Measurements from ENCODE around the gene ALG1L2.
A peak's percentile ranks its signal among the peaks of the same experiment; 100 is the strongest.
"Not testable (repeated sequence)": the region's sequence is repeated elsewhere in the genome, so short reads cannot be mapped to it uniquely, and the experiment has no call there.

ALG1L2 gene

DNA sequence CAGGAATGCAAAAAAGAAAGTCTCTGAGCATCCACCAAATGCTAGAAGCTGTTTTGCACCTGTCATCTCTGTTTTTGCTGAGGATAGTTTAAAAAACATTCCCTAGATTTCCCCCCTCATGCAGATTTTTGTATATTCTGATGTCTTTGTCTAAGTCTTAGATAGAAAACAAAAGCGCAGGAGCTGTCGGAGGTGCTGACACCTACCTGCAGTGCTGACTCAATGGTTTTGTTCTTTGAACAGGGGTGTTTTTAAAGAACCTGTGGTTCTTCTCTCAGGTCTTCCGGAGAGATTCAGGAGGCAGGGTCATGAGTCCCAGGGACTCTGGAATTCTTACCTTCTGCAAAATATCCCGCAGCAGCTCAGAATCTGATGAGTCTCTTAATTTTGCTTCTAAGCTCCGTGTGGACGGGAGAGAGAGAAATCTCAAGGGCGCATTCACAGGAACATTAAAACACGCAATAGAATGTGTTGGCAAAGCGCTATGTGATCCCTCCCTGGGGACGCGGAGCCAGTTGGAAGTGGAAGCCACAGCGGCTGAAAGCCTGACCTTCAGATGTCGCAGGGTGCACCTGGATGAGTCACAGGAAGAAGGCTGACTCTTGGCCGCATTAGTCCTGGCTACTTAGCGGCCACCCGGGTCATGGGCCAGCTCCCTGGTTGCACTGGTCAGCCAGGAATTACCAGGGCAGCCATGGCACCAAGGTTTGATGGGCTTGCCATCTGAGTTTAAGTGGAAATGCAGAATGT is 27.4 kb downstream of the ALG1L2 start:
- not testable (repeated sequence) for H3K27ac ChIP-seq (ENCODE audit: low read depth, low read length); H3K27me3 ChIP-seq (ENCODE audit: control insufficient read depth in 1 of 2, insufficient read depth in 2 of 2, low read length in 2 of 2); H3K9me3 ChIP-seq (ENCODE audit: control insufficient read depth in 1 of 2, low read length in 2 of 2); H3K4me1 ChIP-seq (ENCODE audit: control insufficient read depth in 1 of 2, insufficient read depth in 2 of 2, low read length in 2 of 2); H3K9ac ChIP-seq (ENCODE audit: low read depth in 1 of 2, low read length in 2 of 2); H3K36me3 ChIP-seq (ENCODE audit: control insufficient read depth in 1 of 2, insufficient read depth in 2 of 2, low read length in 2 of 2); H3K4me3 ChIP-seq (ENCODE audit: low read depth in 1 of 2, low read length in 2 of 2)

GRCh38 chr3:130110386-130111169 is 28.9 kb downstream of the ALG1L2 start:
- H3K9ac ChIP-seq (ENCODE audit: low read depth in 1 of 2, low read length in 2 of 2), result peak overlapping the region; percentile 33 to 51
- H3K27me3 ChIP-seq (ENCODE audit: control insufficient read depth in 1 of 2, insufficient read depth in 2 of 2, low read length in 2 of 2); H3K36me3 ChIP-seq (ENCODE audit: control insufficient read depth in 1 of 2, insufficient read depth in 2 of 2, low read length in 2 of 2); H3K27ac ChIP-seq (ENCODE audit: low read depth, low read length); H3K9me3 ChIP-seq (ENCODE audit: control insufficient read depth in 1 of 2, low read length in 2 of 2); H3K4me1 ChIP-seq (ENCODE audit: control insufficient read depth in 1 of 2, insufficient read depth in 2 of 2, low read length in 2 of 2): not testable (repeated sequence)
- H3K4me3 ChIP-seq (ENCODE audit: low read depth in 1 of 2, low read length in 2 of 2), result peak overlapping the region; percentile 70 to 73

DNA sequence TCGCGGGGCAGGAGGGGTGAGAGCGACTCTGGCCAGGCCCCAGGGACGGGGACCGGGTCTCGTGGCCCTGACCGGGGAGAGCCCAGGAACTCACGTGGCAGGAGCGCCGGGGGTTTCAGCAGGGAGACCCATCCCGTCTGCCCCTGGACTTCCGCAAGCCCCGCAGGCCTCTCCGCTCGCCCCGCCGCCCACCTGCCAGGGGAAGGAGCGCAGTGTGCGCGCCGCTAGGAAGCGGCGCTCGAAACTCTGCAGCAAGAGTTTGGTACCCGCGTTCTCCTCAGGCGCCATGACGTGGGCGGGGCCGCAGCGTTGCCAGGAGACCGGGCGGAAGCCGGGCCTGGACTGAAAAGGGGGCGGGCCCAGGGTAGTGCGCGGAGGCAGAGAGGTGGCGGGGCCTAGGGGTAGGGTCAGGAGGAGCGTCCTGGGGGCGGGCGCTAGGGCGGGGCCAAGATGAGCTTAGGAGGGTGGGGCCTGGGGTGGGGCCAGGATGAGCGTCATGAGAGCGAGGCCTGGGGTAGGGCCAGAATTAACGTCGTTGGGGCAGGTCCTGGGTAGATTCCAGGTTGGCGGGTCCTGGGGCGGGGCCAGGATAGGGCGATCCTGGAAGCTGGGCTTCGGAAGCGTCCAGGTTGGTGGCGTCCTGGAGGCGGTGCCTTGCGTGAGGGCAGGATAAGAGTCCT is 29.7 kb downstream of the ALG1L2 start:
- Histone ChIP-seq H3K27ac (ENCODE audit: low read depth, low read length) (peak overlapping the region; percentile 42), H3K9ac (ENCODE audit: low read depth in 1 of 2, low read length in 2 of 2) (peak overlapping the region; percentile 33 to 51), H3K4me3 (ENCODE audit: low read depth in 1 of 2, low read length in 2 of 2) (peak overlapping the region; percentile 70 to 73), H3K36me3 (ENCODE audit: control insufficient read depth in 1 of 2, insufficient read depth in 2 of 2, low read length in 2 of 2) (no peaks in the 10 kb centered on the region), H3K4me1 (ENCODE audit: control insufficient read depth in 1 of 2, insufficient read depth in 2 of 2, low read length in 2 of 2) (peaks cover 0 to 7% of the 10 kb centered on the region in 2 donors), H3K27me3 (ENCODE audit: control insufficient read depth in 1 of 2, insufficient read depth in 2 of 2, low read length in 2 of 2) (no peaks in the 10 kb centered on the region), H3K9me3 (ENCODE audit: control insufficient read depth in 1 of 2, low read length in 2 of 2) (no peaks in the 10 kb centered on the region)

GRCh38 chr3:130111865-130112747 is 30.5 kb downstream of the ALG1L2 start:
- H3K36me3 ChIP-seq (ENCODE audit: control insufficient read depth in 1 of 2, insufficient read depth in 2 of 2, low read length in 2 of 2); H3K9me3 ChIP-seq (ENCODE audit: control insufficient read depth in 1 of 2, low read length in 2 of 2); H3K27me3 ChIP-seq (ENCODE audit: control insufficient read depth in 1 of 2, insufficient read depth in 2 of 2, low read length in 2 of 2); H3K4me1 ChIP-seq (ENCODE audit: control insufficient read depth in 1 of 2, insufficient read depth in 2 of 2, low read length in 2 of 2): not testable (repeated sequence)
- Histone ChIP-seq H3K4me3 (ENCODE audit: low read depth in 1 of 2, low read length in 2 of 2) (peak overlapping the region; percentile 60 to 79), H3K9ac (ENCODE audit: low read depth in 1 of 2, low read length in 2 of 2) (peak overlapping the region; percentile 52 to 79), H3K27ac (ENCODE audit: low read depth, low read length) (peak overlapping the region; percentile 70)

- H3K4me3 ChIP-seq (ENCODE audit: low read depth in 1 of 2, low read length in 2 of 2), result peak overlapping the region; percentile 60 to 79
- H3K4me1 ChIP-seq (ENCODE audit: control insufficient read depth in 1 of 2, insufficient read depth in 2 of 2, low read length in 2 of 2); H3K9me3 ChIP-seq (ENCODE audit: control insufficient read depth in 1 of 2, low read length in 2 of 2); H3K27me3 ChIP-seq (ENCODE audit: control insufficient read depth in 1 of 2, insufficient read depth in 2 of 2, low read length in 2 of 2); H3K36me3 ChIP-seq (ENCODE audit: control insufficient read depth in 1 of 2, insufficient read depth in 2 of 2, low read length in 2 of 2); H3K27ac ChIP-seq (ENCODE audit: low read depth, low read length): not testable (repeated sequence)
- peak overlapping the region; percentile 52 to 79 for H3K9ac ChIP-seq (ENCODE audit: low read depth in 1 of 2, low read length in 2 of 2)
Observed at GRCh38 chr3:130112748-130113073, 31.1 kb downstream of the ALG1L2 start.

DNA sequence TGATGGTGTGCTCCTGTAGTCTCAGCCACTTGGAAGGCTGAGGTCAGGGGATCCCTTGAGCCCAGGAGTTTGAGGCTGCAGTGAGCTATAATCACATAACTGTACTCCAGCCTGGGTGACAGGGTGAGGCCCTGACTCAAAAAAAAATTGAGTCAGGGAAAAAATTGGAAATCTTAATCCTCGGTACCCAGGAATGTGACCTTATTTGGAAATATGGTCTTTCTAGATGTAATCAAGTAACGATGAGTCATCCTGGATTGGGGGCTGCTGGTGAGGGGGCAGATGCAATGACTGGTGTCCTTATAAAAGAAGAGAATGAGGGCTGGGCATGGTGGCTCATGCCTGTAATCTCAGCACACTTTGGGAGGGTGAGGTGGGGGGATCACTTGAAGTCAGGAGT is 33.8 kb downstream of the ALG1L2 start:
- H3K4me3 ChIP-seq (ENCODE audit: low read depth in 1 of 2, low read length in 2 of 2), result not testable (repeated sequence)

GRCh38 chr3:130117933-130118332 is 36.3 kb downstream of the ALG1L2 start:
- Histone ChIP-seq H3K4me3 (ENCODE audit: low read depth in 1 of 2, low read length in 2 of 2) (no peak overlapping the region), H3K27ac (ENCODE audit: low read depth, low read length) (no peak overlapping the region), H3K4me1 (ENCODE audit: control insufficient read depth in 1 of 2, insufficient read depth in 2 of 2, low read length in 2 of 2) (no peaks in the 10 kb centered on the region), H3K9ac (ENCODE audit: low read depth in 1 of 2, low read length in 2 of 2) (no peak overlapping the region), H3K9me3 (ENCODE audit: control insufficient read depth in 1 of 2, low read length in 2 of 2) (no peaks in the 10 kb centered on the region), H3K27me3 (ENCODE audit: control insufficient read depth in 1 of 2, insufficient read depth in 2 of 2, low read length in 2 of 2) (no peaks in the 10 kb centered on the region), H3K36me3 (ENCODE audit: control insufficient read depth in 1 of 2, insufficient read depth in 2 of 2, low read length in 2 of 2) (no peaks in the 10 kb centered on the region)

More for the DNA sequence above, 33.8 kb downstream of the ALG1L2 start:
- H3K4me1 ChIP-seq (ENCODE audit: control insufficient read depth in 1 of 2, insufficient read depth in 2 of 2, low read length in 2 of 2); H3K9me3 ChIP-seq (ENCODE audit: control insufficient read depth in 1 of 2, low read length in 2 of 2); H3K27ac ChIP-seq (ENCODE audit: low read depth, low read length); H3K9ac ChIP-seq (ENCODE audit: low read depth in 1 of 2, low read length in 2 of 2); H3K36me3 ChIP-seq (ENCODE audit: control insufficient read depth in 1 of 2, insufficient read depth in 2 of 2, low read length in 2 of 2); H3K27me3 ChIP-seq (ENCODE audit: control insufficient read depth in 1 of 2, insufficient read depth in 2 of 2, low read length in 2 of 2): not testable (repeated sequence)

DNA sequence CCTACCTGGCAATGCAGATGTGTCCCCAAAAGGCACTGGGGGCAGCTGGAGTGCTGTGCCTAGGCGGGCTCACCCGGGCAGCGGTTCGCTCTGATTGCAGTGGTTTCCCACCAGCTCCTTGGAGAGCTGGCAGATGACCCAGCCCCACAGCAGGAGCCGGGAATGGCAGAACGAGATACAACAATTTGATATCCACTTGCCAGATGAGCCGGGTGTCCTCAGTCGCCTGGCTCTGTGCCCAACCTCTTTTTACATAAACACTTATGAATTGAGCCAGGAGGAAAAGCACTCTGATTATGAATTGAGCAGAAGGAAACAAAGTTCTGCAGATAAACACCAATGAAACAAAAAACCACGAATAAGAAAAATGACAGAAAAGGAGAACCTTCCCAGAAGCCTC is 38.2 kb downstream of the ALG1L2 start:
- not testable (repeated sequence) for H3K4me1 ChIP-seq (ENCODE audit: control insufficient read depth in 1 of 2, insufficient read depth in 2 of 2, low read length in 2 of 2); H3K27me3 ChIP-seq (ENCODE audit: control insufficient read depth in 1 of 2, insufficient read depth in 2 of 2, low read length in 2 of 2); H3K27ac ChIP-seq (ENCODE audit: low read depth, low read length); H3K4me3 ChIP-seq (ENCODE audit: low read depth in 1 of 2, low read length in 2 of 2); H3K9ac ChIP-seq (ENCODE audit: low read depth in 1 of 2, low read length in 2 of 2); H3K9me3 ChIP-seq (ENCODE audit: control insufficient read depth in 1 of 2, low read length in 2 of 2); H3K36me3 ChIP-seq (ENCODE audit: control insufficient read depth in 1 of 2, insufficient read depth in 2 of 2, low read length in 2 of 2)

DNA sequence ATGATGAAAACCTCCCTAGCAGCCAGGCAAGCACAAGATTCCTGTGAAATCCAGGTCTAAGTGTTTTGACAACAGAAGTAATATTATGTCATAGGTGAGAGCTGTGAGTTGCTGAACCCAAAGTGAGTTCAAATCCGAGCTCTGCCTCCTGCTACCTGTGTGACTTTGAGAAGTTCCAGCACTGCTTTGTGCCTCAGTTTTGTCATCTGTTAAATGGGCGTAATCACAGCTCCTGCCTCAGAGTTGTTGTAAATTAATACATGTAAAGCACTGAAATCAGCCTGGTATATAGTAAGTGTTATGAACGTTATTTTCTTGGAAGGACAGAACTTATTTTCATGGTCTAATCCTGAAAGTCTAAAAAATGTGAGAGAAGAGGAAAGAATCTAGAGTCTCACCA is 38.7 kb downstream of the ALG1L2 start:
- H3K27ac ChIP-seq (ENCODE audit: low read depth, low read length); H3K4me3 ChIP-seq (ENCODE audit: low read depth in 1 of 2, low read length in 2 of 2); H3K36me3 ChIP-seq (ENCODE audit: control insufficient read depth in 1 of 2, insufficient read depth in 2 of 2, low read length in 2 of 2); H3K9ac ChIP-seq (ENCODE audit: low read depth in 1 of 2, low read length in 2 of 2); H3K4me1 ChIP-seq (ENCODE audit: control insufficient read depth in 1 of 2, insufficient read depth in 2 of 2, low read length in 2 of 2); H3K27me3 ChIP-seq (ENCODE audit: control insufficient read depth in 1 of 2, insufficient read depth in 2 of 2, low read length in 2 of 2); H3K9me3 ChIP-seq (ENCODE audit: control insufficient read depth in 1 of 2, low read length in 2 of 2): not testable (repeated sequence)

Data from duodenal mucosa (tissue), 2 donors.